Measurements from ENCODE around the gene ADH5.
"Not testable (repeated sequence)": the region's sequence is repeated elsewhere in the genome, so short reads cannot be mapped to it uniquely, and the experiment has no call there.

The ADH5 gene

GRCh38 chr4:99029018-99029735 lies 59.4 kb downstream of the ADH5 start:
- POLR2A ChIA-PET: no interaction called here
- CTCF ChIA-PET: no interaction called here

GRCh38 chr4:99028187-99028586 lies 60.4 kb downstream of the ADH5 start:
- TF ChIP-seq ARNT (IDR thresholded peaks at IDR 0.05) (no peak), SUZ12 (IDR thresholded peaks at IDR 0.05) (no peak), SP1 (IDR thresholded peaks at IDR 0.05) (no peak), TARDBP (IDR thresholded peaks at IDR 0.05) (no peak), CTBP1 (IDR thresholded peaks at IDR 0.05; ENCODE audit: borderline replicate concordance) (no peak), FOXM1 (IDR thresholded peaks at IDR 0.05; ENCODE audit: borderline replicate concordance) (no peak), HDGF (IDR thresholded peaks at IDR 0.05; ENCODE audit: borderline replicate concordance) (no peak), BHLHE40 (IDR thresholded peaks at IDR 0.05; ENCODE audit: borderline replicate concordance) (no peak), LEF1 (IDR thresholded peaks at IDR 0.05; ENCODE audit: borderline replicate concordance) (no peak), NFRKB (IDR thresholded peaks at IDR 0.05) (no peak), FOXA1 (IDR thresholded peaks at IDR 0.05) (no peak), ZNF384 (IDR thresholded peaks at IDR 0.05) (no peak), FOXK2 (IDR thresholded peaks at IDR 0.05) (no peak), L3MBTL2 (conservative IDR thresholded peaks at IDR 0.05) (no peak), PKNOX1 (IDR thresholded peaks at IDR 0.05) (no peak), ELF4 (IDR thresholded peaks at IDR 0.05) (no peak)
- ChIA-PET CTCF (no interaction called here), POLR2A (no interaction called here)
- DNase-seq (ENCODE audit: extremely low spot score): no peak

More at GRCh38 chr4:99029018-99029735, 59.4 kb downstream of the ADH5 start:
- DNase-seq (ENCODE audit: extremely low spot score): no peak
- TF ChIP-seq ELF4 (IDR thresholded peaks at IDR 0.05) (no peak), LEF1 (IDR thresholded peaks at IDR 0.05; ENCODE audit: borderline replicate concordance) (no peak), TARDBP (IDR thresholded peaks at IDR 0.05) (no peak), CTBP1 (IDR thresholded peaks at IDR 0.05; ENCODE audit: borderline replicate concordance) (no peak), NFRKB (IDR thresholded peaks at IDR 0.05) (no peak), ARNT (IDR thresholded peaks at IDR 0.05) (no peak), FOXK2 (IDR thresholded peaks at IDR 0.05) (no peak)

GRCh38 chr4:99027304-99027703 lies 61.3 kb downstream of the ADH5 start:
- ChIA-PET CTCF (no interaction called here), POLR2A (no interaction called here)
- no peak for DNase-seq (ENCODE audit: extremely low spot score)
- TF ChIP-seq L3MBTL2 (conservative IDR thresholded peaks at IDR 0.05): no peak
- no peak for TF ChIP-seq BHLHE40 (IDR thresholded peaks at IDR 0.05; ENCODE audit: borderline replicate concordance)
- TF ChIP-seq ARNT (IDR thresholded peaks at IDR 0.05): no peak
- no peak for TF ChIP-seq HDGF (IDR thresholded peaks at IDR 0.05; ENCODE audit: borderline replicate concordance)

- DNase-seq (ENCODE audit: extremely low spot score): no peak
- CTCF ChIA-PET: interaction anchor here (0.6 kb wide), 2 partner anchors 609 to 783 kb away, joined by 3 read pairs; no protein-coding TSS in a partner anchor
- TF ChIP-seq FOXA1 (IDR thresholded peaks at IDR 0.05) (no peak), SUZ12 (IDR thresholded peaks at IDR 0.05) (no peak), SP1 (IDR thresholded peaks at IDR 0.05) (no peak), TARDBP (IDR thresholded peaks at IDR 0.05) (no peak), ARNT (IDR thresholded peaks at IDR 0.05) (no peak), NFRKB (IDR thresholded peaks at IDR 0.05) (no peak)
- POLR2A ChIA-PET: no interaction called here
Measured at GRCh38 chr4:99025506-99025905, 63.1 kb downstream of the ADH5 start.

GRCh38 chr4:99024481-99025275 lies 63.9 kb downstream of the ADH5 start:
- ChIA-PET CTCF (no interaction called here), POLR2A (no interaction called here)
- TF ChIP-seq BHLHE40 (IDR thresholded peaks at IDR 0.05; ENCODE audit: borderline replicate concordance) (no peak), FOXA1 (IDR thresholded peaks at IDR 0.05) (no peak), ZNF384 (IDR thresholded peaks at IDR 0.05) (no peak), LEF1 (IDR thresholded peaks at IDR 0.05; ENCODE audit: borderline replicate concordance) (no peak), HDGF (IDR thresholded peaks at IDR 0.05; ENCODE audit: borderline replicate concordance) (no peak), CTBP1 (IDR thresholded peaks at IDR 0.05; ENCODE audit: borderline replicate concordance) (no peak), FOXK2 (IDR thresholded peaks at IDR 0.05) (no peak), FOXM1 (IDR thresholded peaks at IDR 0.05; ENCODE audit: borderline replicate concordance) (no peak), TARDBP (IDR thresholded peaks at IDR 0.05) (no peak), SP1 (IDR thresholded peaks at IDR 0.05) (no peak), ELF4 (IDR thresholded peaks at IDR 0.05) (no peak), SUZ12 (IDR thresholded peaks at IDR 0.05) (no peak), L3MBTL2 (conservative IDR thresholded peaks at IDR 0.05) (no peak), NFRKB (IDR thresholded peaks at IDR 0.05) (no peak)
- DNase-seq (ENCODE audit: extremely low spot score): no peak

GRCh38 chr4:99023800-99024251 lies 64.8 kb downstream of the ADH5 start:
- DNase-seq (ENCODE audit: extremely low spot score); CTCF ChIA-PET; POLR2A ChIA-PET: not testable (repeated sequence)

- CTCF ChIA-PET: no interaction called here
- no peak for TF ChIP-seq TARDBP (IDR thresholded peaks at IDR 0.05)
- no peak for TF ChIP-seq ARNT (IDR thresholded peaks at IDR 0.05)
- TF ChIP-seq ELF4 (IDR thresholded peaks at IDR 0.05): no peak
- no peak for TF ChIP-seq FOXM1 (IDR thresholded peaks at IDR 0.05; ENCODE audit: borderline replicate concordance)
- TF ChIP-seq ZNF384 (IDR thresholded peaks at IDR 0.05): no peak
- TF ChIP-seq BHLHE40 (IDR thresholded peaks at IDR 0.05; ENCODE audit: borderline replicate concordance): no peak
- TF ChIP-seq SUZ12 (IDR thresholded peaks at IDR 0.05): no peak
- TF ChIP-seq LEF1 (IDR thresholded peaks at IDR 0.05; ENCODE audit: borderline replicate concordance): no peak
- TF ChIP-seq SP1 (IDR thresholded peaks at IDR 0.05): no peak
- no peak for TF ChIP-seq FOXA1 (IDR thresholded peaks at IDR 0.05)
- TF ChIP-seq PKNOX1 (IDR thresholded peaks at IDR 0.05): no peak
- no peak for TF ChIP-seq HDGF (IDR thresholded peaks at IDR 0.05; ENCODE audit: borderline replicate concordance)
- no peak for TF ChIP-seq FOXK2 (IDR thresholded peaks at IDR 0.05)
- TF ChIP-seq CTBP1 (IDR thresholded peaks at IDR 0.05; ENCODE audit: borderline replicate concordance): no peak
- TF ChIP-seq NFRKB (IDR thresholded peaks at IDR 0.05): no peak
- TF ChIP-seq L3MBTL2 (conservative IDR thresholded peaks at IDR 0.05): no peak
Measured at GRCh38 chr4:99022566-99022965, 66.0 kb downstream of the ADH5 start.

More at GRCh38 chr4:99022566-99022965, 66.0 kb downstream of the ADH5 start:
- POLR2A ChIA-PET: no interaction called here
- DNase-seq (ENCODE audit: extremely low spot score): no peak
